GM06990 (cell line): Measurements from ENCODE around the gene PPARD.
A peak's percentile ranks its signal among the peaks of the same experiment; 100 is the strongest.

Experiments used
- DNase-seq: peaks from one replicate; pipeline ENCODE4 v3.0.0-alpha.2; 2011; ENCODE audit not compliant: insufficient read length; ENCODE audit errors: extremely low read depth
- H3K27me3 ChIP-seq: replicated peaks from 2 replicates; pipeline ENCODE4 v1.6.0; 2011; ENCODE audit warnings: low read length; ENCODE audit not compliant: control insufficient read depth, insufficient read depth
- H3K36me3 ChIP-seq: 2 replicates; pipeline ENCODE4 v1.5.1; 2011; ENCODE audit warnings: low read length; ENCODE audit not compliant: control insufficient read depth, insufficient read depth
- H3K4me3 ChIP-seq: replicated peaks from 2 replicates; pipeline ENCODE4 v1.5.1; 2011; ENCODE audit warnings: low read depth, mild to moderate bottlenecking, control low read depth, low read length
- TF ChIP-seq, protein P1 (sequence below): IDR thresholded peaks from 2 replicates; pipeline ENCODE4 v1.5.1; 2011; ENCODE audit warnings: low read length, control low read depth, mild to moderate bottlenecking, inconsistent platforms; ENCODE audit not compliant: insufficient read depth, poor library complexity, severe bottlenecking

PPARD gene

GRCh38 chr6:35468980-35469750 is 126.8 kb downstream of the PPARD start:
- TF ChIP-seq, protein P1, sequence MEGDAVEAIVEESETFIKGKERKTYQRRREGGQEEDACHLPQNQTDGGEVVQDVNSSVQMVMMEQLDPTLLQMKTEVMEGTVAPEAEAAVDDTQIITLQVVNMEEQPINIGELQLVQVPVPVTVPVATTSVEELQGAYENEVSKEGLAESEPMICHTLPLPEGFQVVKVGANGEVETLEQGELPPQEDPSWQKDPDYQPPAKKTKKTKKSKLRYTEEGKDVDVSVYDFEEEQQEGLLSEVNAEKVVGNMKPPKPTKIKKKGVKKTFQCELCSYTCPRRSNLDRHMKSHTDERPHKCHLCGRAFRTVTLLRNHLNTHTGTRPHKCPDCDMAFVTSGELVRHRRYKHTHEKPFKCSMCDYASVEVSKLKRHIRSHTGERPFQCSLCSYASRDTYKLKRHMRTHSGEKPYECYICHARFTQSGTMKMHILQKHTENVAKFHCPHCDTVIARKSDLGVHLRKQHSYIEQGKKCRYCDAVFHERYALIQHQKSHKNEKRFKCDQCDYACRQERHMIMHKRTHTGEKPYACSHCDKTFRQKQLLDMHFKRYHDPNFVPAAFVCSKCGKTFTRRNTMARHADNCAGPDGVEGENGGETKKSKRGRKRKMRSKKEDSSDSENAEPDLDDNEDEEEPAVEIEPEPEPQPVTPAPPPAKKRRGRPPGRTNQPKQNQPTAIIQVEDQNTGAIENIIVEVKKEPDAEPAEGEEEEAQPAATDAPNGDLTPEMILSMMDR: no peak
- H3K27me3 ChIP-seq: no peaks in the 10 kb centered on the region
- H3K36me3 ChIP-seq: peaks cover 26% of the 10 kb centered on the region
- peak overlapping the region; percentile 94 for H3K4me3 ChIP-seq
- DNase-seq: peak; percentile 57

GRCh38 chr6:35469751-35470662 is 127.6 kb downstream of the PPARD start:
- TF ChIP-seq, protein P1: no peak
- no peak for DNase-seq
- Histone ChIP-seq H3K27me3 (no peaks in the 10 kb centered on the region), H3K36me3 (peaks cover 26% of the 10 kb centered on the region), H3K4me3 (peak overlapping the region; percentile 94)

DNA sequence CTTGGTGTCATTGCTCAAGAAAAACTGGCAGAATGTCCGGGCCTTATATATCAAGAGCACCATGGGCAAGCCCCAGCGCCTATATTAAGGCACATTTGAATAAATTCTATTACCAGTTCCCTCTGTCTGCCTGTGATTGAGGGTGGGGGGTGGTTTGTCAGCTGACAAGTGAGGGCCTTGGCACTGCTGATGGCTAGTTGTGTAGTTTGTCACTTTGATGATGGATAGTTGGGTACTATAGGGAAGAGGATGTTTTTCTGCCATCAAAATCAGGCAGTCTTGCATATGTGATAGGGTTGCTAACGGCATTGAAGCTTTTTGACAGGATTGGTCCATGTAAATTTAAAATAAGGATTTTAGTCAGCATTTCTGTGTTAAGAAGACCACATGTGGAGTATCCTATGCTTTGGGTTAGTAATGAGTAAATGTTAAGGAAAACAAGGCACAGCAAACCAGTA is 128.3 kb downstream of the PPARD start:
- Histone ChIP-seq H3K4me3 (peak overlapping the region; percentile 94), H3K36me3 (peaks cover 26% of the 10 kb centered on the region)

GRCh38 chr6:35471836-35472345 is 129.5 kb downstream of the PPARD start:
- Histone ChIP-seq H3K4me3 (peak overlapping the region; percentile 7; the same call in 1 of the 2 replicates), H3K27me3 (no peaks in the 10 kb centered on the region), H3K36me3 (peaks cover 23% of the 10 kb centered on the region)
- TF ChIP-seq, protein P1: no peak
- no peak for DNase-seq

More for the DNA sequence above, 128.3 kb downstream of the PPARD start:
- TF ChIP-seq, protein P1: no peak
- no peaks in the 10 kb centered on the region for H3K27me3 ChIP-seq
- DNase-seq: no peak

DNA sequence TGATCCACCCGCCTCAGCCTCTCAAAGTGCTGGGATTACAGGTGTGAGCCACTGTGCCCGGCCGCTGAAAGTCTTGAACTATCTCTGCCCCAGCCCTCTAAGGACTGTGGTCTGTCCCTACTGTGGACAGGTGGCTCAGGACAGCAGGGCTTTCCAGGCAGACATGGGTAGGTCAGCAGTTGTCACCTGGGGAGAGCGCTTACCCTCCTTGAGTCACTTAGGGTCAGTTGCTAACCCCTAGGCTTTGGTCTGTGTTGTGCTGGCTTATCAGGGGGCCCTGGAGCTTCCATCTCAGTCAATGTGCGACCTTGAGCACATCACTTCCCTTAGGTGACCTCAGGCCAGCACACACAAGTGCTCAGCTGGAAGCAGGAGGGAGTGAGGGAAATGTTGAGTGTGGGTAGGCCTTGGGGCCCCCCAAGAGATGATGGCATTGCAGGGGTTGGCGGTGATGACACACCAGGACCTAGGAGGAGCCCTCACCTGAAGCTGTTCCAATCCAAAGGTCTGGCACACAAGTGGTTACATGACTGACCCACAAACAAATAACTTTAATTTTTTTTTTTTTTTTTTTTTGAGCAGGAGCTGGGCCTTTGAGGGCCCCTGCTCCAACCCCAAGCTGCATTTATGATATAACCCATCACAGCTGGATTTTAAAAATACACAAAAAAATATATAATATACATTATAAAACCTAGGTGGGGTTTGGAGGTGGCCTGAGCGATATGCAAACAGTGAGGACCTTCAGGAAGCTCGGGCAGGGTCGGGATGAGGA is 130.9 kb downstream of the PPARD start:
- TF ChIP-seq, protein P1: no peak
- H3K36me3 ChIP-seq: peaks cover 23% of the 10 kb centered on the region
- no peaks in the 10 kb centered on the region for H3K27me3 ChIP-seq
- no peak overlapping the region for H3K4me3 ChIP-seq
- DNase-seq: peak; percentile 36
